Upper lobe of right lung (tissue), 1 donor: ENCODE results near the gene BARX2. TPM values are rescaled to one million over a fixed set of nuclear protein-coding genes. Genes with fewer than 3 reads are reported as not detected.

Experiments
- ATAC-seq: fragments of 200-7000 bp; cut with Tn5 transposase; one replicate; pipeline ENCODE4 v1.9.1; 2020; ENCODE audit warnings: mild to moderate bottlenecking, moderate library complexity
- DNase-seq: peaks from one replicate; pipeline ENCODE4 v3.0.0-alpha.2; 2020
- H3K27ac ChIP-seq: fragments of 200-600 bp; one replicate; pipeline ENCODE4 v1.8.0; 2022
- H3K27me3 ChIP-seq: fragments of 200-600 bp; one replicate; pipeline ENCODE4 v1.8.0; 2022; ENCODE audit warnings: mild to moderate bottlenecking
- H3K36me3 ChIP-seq: fragments of 200-600 bp; one replicate; pipeline ENCODE4 v1.8.0; 2022
- H3K4me1 ChIP-seq: fragments of 200-600 bp; one replicate; pipeline ENCODE4 v1.8.0; 2022
- H3K4me3 ChIP-seq: fragments of 200-600 bp; one replicate; pipeline ENCODE4 v1.8.0; 2022; ENCODE audit warnings: mild to moderate bottlenecking
- H3K9me3 ChIP-seq: fragments of 200-600 bp; one replicate; pipeline ENCODE4 v1.8.0; 2022
- CTCF ChIP-seq: fragments of 200-600 bp; IDR thresholded peaks from one replicate; pipeline ENCODE4 v1.8.0; 2022; ENCODE audit warnings: antibody characterized with exemption
- intact Hi-C: fragments of 100-400 bp; cut with DNase I; formaldehyde crosslinking; loops from one replicate; pipeline ENCODE4 v1.11.0; 2022
- total RNA-seq: library from RNA; stranded (reverse); fragmentation: NEBNext Ultra II Directional; extraction: Animal tissue kit (Norgen Biotek cat#: 25700); gene quantifications from one replicate; pipeline ENCODE4 v1.2.1, GENCODE V29; 2021
- donor health status: DM: no; HTN: yes; CAD: no; lungs with severe emphysema.

The BARX2 gene
- total RNA-seq, 1 donor from 2014 or later = not detected

GRCh38 chr11:129395432-129395831, 19.8 kb downstream of the BARX2 start:
- intact Hi-C loops = no loop called here
- H3K27me3 ChIP-seq = peaks cover 6% of the 10 kb centered on the region
- ATAC-seq = no peak
- no peaks in the 10 kb centered on the region for H3K9me3 ChIP-seq
- no peak overlapping the region for H3K27ac ChIP-seq
- no peak for TF ChIP-seq CTCF
- no peaks in the 10 kb centered on the region for H3K36me3 ChIP-seq
- no peak for DNase-seq
- no peaks in the 10 kb centered on the region for H3K4me1 ChIP-seq
- H3K4me3 ChIP-seq = no peak overlapping the region

GRCh38 chr11:129395883-129396282, 20.2 kb downstream of the BARX2 start:
- Histone ChIP-seq H3K4me1 (no peaks in the 10 kb centered on the region), H3K9me3 (no peaks in the 10 kb centered on the region), H3K36me3 (no peaks in the 10 kb centered on the region), H3K4me3 (no peak overlapping the region), H3K27ac (no peak overlapping the region), H3K27me3 (peaks cover 6% of the 10 kb centered on the region)
- intact Hi-C loops = no loop called here
- no peak for DNase-seq
- TF ChIP-seq CTCF = no peak
- no peak for ATAC-seq

- H3K4me3 ChIP-seq = no peak overlapping the region
Observed at GRCh38 chr11:129396454-129396853, 20.8 kb downstream of the BARX2 start.

GRCh38 chr11:129402206-129403171, 26.8 kb downstream of the BARX2 start:
- intact Hi-C loops = no loop called here
- Histone ChIP-seq H3K27me3 (no peaks in the 10 kb centered on the region), H3K4me1 (no peaks in the 10 kb centered on the region), H3K36me3 (no peaks in the 10 kb centered on the region), H3K4me3 (no peak overlapping the region), H3K27ac (no peak overlapping the region), H3K9me3 (no peaks in the 10 kb centered on the region)
- DNase-seq (no peak), ATAC-seq (no peak)
- no peak for TF ChIP-seq CTCF

More at GRCh38 chr11:129396454-129396853, 20.8 kb downstream of the BARX2 start:
- intact Hi-C loops = no loop called here
- Histone ChIP-seq H3K9me3 (no peaks in the 10 kb centered on the region), H3K27me3 (peaks cover 6% of the 10 kb centered on the region), H3K27ac (no peak overlapping the region), H3K36me3 (no peaks in the 10 kb centered on the region), H3K4me1 (no peaks in the 10 kb centered on the region)
- no peak for TF ChIP-seq CTCF
- DNase-seq (no peak), ATAC-seq (no peak)

- no peak for DNase-seq
- Histone ChIP-seq H3K27me3 (no peaks in the 10 kb centered on the region), H3K27ac (no peak overlapping the region), H3K4me3 (no peak overlapping the region), H3K36me3 (no peaks in the 10 kb centered on the region), H3K9me3 (no peaks in the 10 kb centered on the region), H3K4me1 (no peaks in the 10 kb centered on the region)
- ATAC-seq = no peak
- TF ChIP-seq CTCF = no peak
- intact Hi-C loops = no loop called here
Observed at GRCh38 chr11:129404731-129405130, 29.1 kb downstream of the BARX2 start.
